ENCODE measurements around the gene SEMA5A.

- TF ChIP-seq POLR2AphosphoS5 (IDR thresholded peaks at IDR 0.05; ENCODE audit: low read depth, low read length), result no peak
- TF ChIP-seq, protein P1, sequence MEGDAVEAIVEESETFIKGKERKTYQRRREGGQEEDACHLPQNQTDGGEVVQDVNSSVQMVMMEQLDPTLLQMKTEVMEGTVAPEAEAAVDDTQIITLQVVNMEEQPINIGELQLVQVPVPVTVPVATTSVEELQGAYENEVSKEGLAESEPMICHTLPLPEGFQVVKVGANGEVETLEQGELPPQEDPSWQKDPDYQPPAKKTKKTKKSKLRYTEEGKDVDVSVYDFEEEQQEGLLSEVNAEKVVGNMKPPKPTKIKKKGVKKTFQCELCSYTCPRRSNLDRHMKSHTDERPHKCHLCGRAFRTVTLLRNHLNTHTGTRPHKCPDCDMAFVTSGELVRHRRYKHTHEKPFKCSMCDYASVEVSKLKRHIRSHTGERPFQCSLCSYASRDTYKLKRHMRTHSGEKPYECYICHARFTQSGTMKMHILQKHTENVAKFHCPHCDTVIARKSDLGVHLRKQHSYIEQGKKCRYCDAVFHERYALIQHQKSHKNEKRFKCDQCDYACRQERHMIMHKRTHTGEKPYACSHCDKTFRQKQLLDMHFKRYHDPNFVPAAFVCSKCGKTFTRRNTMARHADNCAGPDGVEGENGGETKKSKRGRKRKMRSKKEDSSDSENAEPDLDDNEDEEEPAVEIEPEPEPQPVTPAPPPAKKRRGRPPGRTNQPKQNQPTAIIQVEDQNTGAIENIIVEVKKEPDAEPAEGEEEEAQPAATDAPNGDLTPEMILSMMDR (IDR thresholded peaks at IDR 0.05), result no peak
- TF ChIP-seq, protein P2, sequence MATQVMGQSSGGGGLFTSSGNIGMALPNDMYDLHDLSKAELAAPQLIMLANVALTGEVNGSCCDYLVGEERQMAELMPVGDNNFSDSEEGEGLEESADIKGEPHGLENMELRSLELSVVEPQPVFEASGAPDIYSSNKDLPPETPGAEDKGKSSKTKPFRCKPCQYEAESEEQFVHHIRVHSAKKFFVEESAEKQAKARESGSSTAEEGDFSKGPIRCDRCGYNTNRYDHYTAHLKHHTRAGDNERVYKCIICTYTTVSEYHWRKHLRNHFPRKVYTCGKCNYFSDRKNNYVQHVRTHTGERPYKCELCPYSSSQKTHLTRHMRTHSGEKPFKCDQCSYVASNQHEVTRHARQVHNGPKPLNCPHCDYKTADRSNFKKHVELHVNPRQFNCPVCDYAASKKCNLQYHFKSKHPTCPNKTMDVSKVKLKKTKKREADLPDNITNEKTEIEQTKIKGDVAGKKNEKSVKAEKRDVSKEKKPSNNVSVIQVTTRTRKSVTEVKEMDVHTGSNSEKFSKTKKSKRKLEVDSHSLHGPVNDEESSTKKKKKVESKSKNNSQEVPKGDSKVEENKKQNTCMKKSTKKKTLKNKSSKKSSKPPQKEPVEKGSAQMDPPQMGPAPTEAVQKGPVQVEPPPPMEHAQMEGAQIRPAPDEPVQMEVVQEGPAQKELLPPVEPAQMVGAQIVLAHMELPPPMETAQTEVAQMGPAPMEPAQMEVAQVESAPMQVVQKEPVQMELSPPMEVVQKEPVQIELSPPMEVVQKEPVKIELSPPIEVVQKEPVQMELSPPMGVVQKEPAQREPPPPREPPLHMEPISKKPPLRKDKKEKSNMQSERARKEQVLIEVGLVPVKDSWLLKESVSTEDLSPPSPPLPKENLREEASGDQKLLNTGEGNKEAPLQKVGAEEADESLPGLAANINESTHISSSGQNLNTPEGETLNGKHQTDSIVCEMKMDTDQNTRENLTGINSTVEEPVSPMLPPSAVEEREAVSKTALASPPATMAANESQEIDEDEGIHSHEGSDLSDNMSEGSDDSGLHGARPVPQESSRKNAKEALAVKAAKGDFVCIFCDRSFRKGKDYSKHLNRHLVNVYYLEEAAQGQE (IDR thresholded peaks at IDR 0.05; ENCODE audit: insufficient read depth in 1 of 2, low read depth in 2 of 2, low read length in 1 of 2), result no peak
- TF ChIP-seq TCF7L2 (IDR thresholded peaks at IDR 0.05; ENCODE audit: low read depth, low read length), result no peak
- no peak for TF ChIP-seq SIN3A (IDR thresholded peaks at IDR 0.05; ENCODE audit: borderline replicate concordance, insufficient read depth, low read depth, low read length)
These were observed 66.5 kb downstream of the SEMA5A start for GRCh38 chr5:9479361-9479760.
